HCT116 (cell line): ENCODE measurements around the gene SYF2. TPM values are rescaled to one million over a fixed set of nuclear protein-coding genes. Genes with fewer than 3 reads are reported as not detected.

Source experiments
- ATAC-seq: fragments of 200-7000 bp; cut with Tn5 transposase; 2 replicates; pipeline ENCODE4 v1.9.1; 2020; ENCODE audit warnings: mild to moderate bottlenecking, moderate library complexity
- BruUV-seq: library from RNA; stranded (reverse); fragments of 400-500 nt; replicated peaks from 2 replicates; lab custom pipeline; 2021; lab: Mats Ljungman, UMichigan
- CTCF ChIA-PET: fragments of 300-600 bp; sonication (Branson Sonifier 250); formaldehyde crosslinking; loops from one replicate; lab custom pipeline; 2021; ENCODE audit warnings: antibody characterized with exemption; lab: Charles Lee
- POLR2A ChIA-PET: fragments of 300-600, 350-600 bp; sonication (Branson Sonifier 250); formaldehyde crosslinking; loops from one replicate; lab custom pipeline; 2021; ENCODE audit warnings: antibody characterized with exemption; lab: Charles Lee
- RAD21 ChIA-PET, 2 experiments: fragments of 300-600 bp; sonication (Branson Sonifier 250); formaldehyde crosslinking; loops; one replicate each; lab custom pipeline; 2023; ENCODE audit warnings: low total read pairs in 2 of 2; ENCODE audit not compliant: uncharacterized antibody in 2 of 2, unreplicated experiment in 2 of 2, low non-redundant PET in 1 of 2; lab: Charles Lee
- DNase-seq: peaks from one replicate; pipeline ENCODE4 v3.0.0-alpha.2; 2010; ENCODE audit warnings: low read depth, low spot score
- H2AFZ ChIP-seq: fragments of 200-600 bp; shearing (Covaris generic), sonication (generic); 2 replicates; pipeline ENCODE4 v1.6.1; 2017; ENCODE audit warnings: low read depth, mixed run types, mixed read lengths, antibody characterized with exemption, low read length; ENCODE audit not compliant: poor library complexity, severe bottlenecking
- H3K27ac ChIP-seq: 2 replicates; pipeline ENCODE4 v1.5.1; 2012; ENCODE audit warnings: low read depth, low read length
- H3K27me3 ChIP-seq: fragments of 200-600 bp; sonication (generic); 2 replicates; pipeline ENCODE4 v1.6.1; 2016; ENCODE audit warnings: mixed run types, low read length, mixed read lengths; ENCODE audit not compliant: insufficient read depth
- H3K36me3 ChIP-seq, 2 experiments: fragments of 200-500 bp in 1 of 2; fragments of 200-600 bp in 1 of 2; sonication (Bioruptor generic) in 1 of 2; sonication (generic) in 1 of 2; 2 replicates each; pipeline versions ENCODE4 v1.5.1 to v1.6.1; 2014 to 2016; ENCODE audit warnings: low read length in 2 of 2, inconsistent platforms in 1 of 2, mixed read lengths in 1 of 2, mixed run types in 1 of 2; ENCODE audit not compliant: insufficient read depth in 2 of 2, control insufficient read depth in 1 of 2
- H3K4me1 ChIP-seq, 2 experiments: fragments of 200-600 bp in 1 of 2; sonication (generic) in 1 of 2; 2 replicates each; pipeline versions ENCODE4 v1.5.1 to v1.6.1; 2012 to 2017; ENCODE audit warnings: low read length in 2 of 2, inconsistent platforms in 1 of 2, mild to moderate bottlenecking in 1 of 2, mixed read lengths in 1 of 2, mixed run types in 1 of 2, moderate library complexity in 1 of 2; ENCODE audit not compliant: insufficient read depth in 2 of 2, control insufficient read depth in 1 of 2
- H3K4me2 ChIP-seq: fragments of 200-600 bp; sonication (generic); 2 replicates; pipeline ENCODE4 v1.6.1; 2017; ENCODE audit warnings: mixed run types, low read length, mixed read lengths
- H3K4me3 ChIP-seq, 2 experiments: fragments of 200-600 bp in 1 of 2; sonication (generic) in 1 of 2; replicated peaks in 1 of 2; 2 replicates each; pipeline ENCODE4 v1.5.1; 2011 to 2016; ENCODE audit warnings: low read length in 2 of 2, control low read depth in 1 of 2, low read depth in 1 of 2, mild to moderate bottlenecking in 1 of 2, mixed read lengths in 1 of 2, mixed run types in 1 of 2
- H3K79me2 ChIP-seq: fragments of 200-600 bp; sonication (generic); 2 replicates; pipeline ENCODE4 v1.6.1; 2017; ENCODE audit warnings: mild to moderate bottlenecking, mixed run types, low read length, moderate library complexity, mixed read lengths; ENCODE audit not compliant: insufficient read depth
- H3K9ac ChIP-seq: fragments of 200-600 bp; sonication (generic); 2 replicates; pipeline ENCODE4 v1.6.1; 2016; ENCODE audit warnings: low read length, mixed read lengths
- H3K9me2 ChIP-seq: fragments of 200-600 bp; sonication (generic), shearing (Covaris generic); 2 replicates; pipeline ENCODE4 v1.6.1; 2017; ENCODE audit warnings: mixed run types, mild to moderate bottlenecking, moderate library complexity; ENCODE audit not compliant: insufficient read depth
- H3K9me3 ChIP-seq, 2 experiments: fragments of 200-500 bp in 1 of 2; fragments of 200-600 bp in 1 of 2; sonication (Bioruptor generic) in 1 of 2; sonication (generic) in 1 of 2; 2 replicates each; pipeline ENCODE4 v1.6.1; 2014 to 2017; ENCODE audit warnings: low read length in 2 of 2, mixed read lengths in 2 of 2, inconsistent platforms in 1 of 2, low read depth in 1 of 2, mild to moderate bottlenecking in 1 of 2, mixed run types in 1 of 2, moderate library complexity in 1 of 2; ENCODE audit not compliant: control insufficient read depth in 1 of 2, insufficient read depth in 1 of 2
- H4K20me1 ChIP-seq: fragments of 200-600 bp; sonication (generic), shearing (Covaris generic); 2 replicates; pipeline ENCODE4 v1.6.1; 2017; ENCODE audit warnings: mixed run types, mild to moderate bottlenecking, moderate library complexity; ENCODE audit not compliant: insufficient read depth
- EGR1 ChIP-seq: IDR thresholded peaks from 2 replicates; pipeline ENCODE4 v1.6.1; 2012; ENCODE audit warnings: low read depth
- ELF1 ChIP-seq: IDR thresholded peaks from 2 replicates; pipeline ENCODE4 v1.6.1; 2012; ENCODE audit warnings: low read depth, borderline replicate concordance
- FOSL1 ChIP-seq: IDR thresholded peaks from 2 replicates; pipeline ENCODE4 v1.6.1; 2012; ENCODE audit warnings: low read depth
- JUND ChIP-seq: IDR thresholded peaks from 2 replicates; pipeline ENCODE4 v1.6.1; 2012
- MAX ChIP-seq: IDR thresholded peaks from 2 replicates; pipeline ENCODE4 v1.6.1; 2012
- POLR2A ChIP-seq: IDR thresholded peaks from 2 replicates; pipeline ENCODE4 v1.7.0; 2011; ENCODE audit warnings: borderline replicate concordance; ENCODE audit not compliant: insufficient read depth, insufficient read length; ENCODE audit errors: extremely low read depth
- RAD21 ChIP-seq: IDR thresholded peaks from 2 replicates; pipeline ENCODE4 v1.6.1; 2012; ENCODE audit warnings: low read depth, mild to moderate bottlenecking
- SP1 ChIP-seq: IDR thresholded peaks from 2 replicates; pipeline ENCODE4 v1.6.1; 2012; ENCODE audit warnings: low read depth
- YY1 ChIP-seq: IDR thresholded peaks from 2 replicates; pipeline ENCODE4 v1.6.1; 2011; ENCODE audit warnings: low read length, low read depth, moderate library complexity, mild to moderate bottlenecking; ENCODE audit not compliant: insufficient replicate concordance; ENCODE audit errors: extremely low read depth
- ZBTB33 ChIP-seq: IDR thresholded peaks from 2 replicates; pipeline ENCODE4 v1.6.1; 2011; ENCODE audit warnings: mild to moderate bottlenecking, low read length, moderate library complexity; ENCODE audit not compliant: insufficient replicate concordance; ENCODE audit errors: extremely low read depth
- intact Hi-C: fragments of 100-400 bp; cut with micrococcal nuclease; formaldehyde crosslinking; loops from 2 replicates; pipeline ENCODE4 v1.10.0; 2022
- total RNA-seq: library from RNA; stranded (reverse); gene quantifications from one replicate; pipeline ENCODE4 v1.2.1, GENCODE V29; 2021; ENCODE audit not compliant: unreplicated experiment

The SYF2 gene
- total RNA-seq, 1 experiment from 2014 or later = 40.4 TPM

GRCh38 chr1:25174363-25174729 is 58.0 kb downstream of the SYF2 start:
- ATAC-seq (no peak), DNase-seq (no peak)
- H3K9me3 ChIP-seq = 0 out of 4 replicates have a peak, but pooled peaks cover 0 to 4% of the 10 kb centered on the region in 2 experiments
- H3K79me2 ChIP-seq = no peaks in the 10 kb centered on the region
- intact Hi-C loops = no loop called here
- ChIA-PET CTCF (no interaction called here), RAD21 (no interaction called here), POLR2A (no interaction called here)
- H3K27ac ChIP-seq = no peak overlapping the region
- no peaks in the 10 kb centered on the region for H3K36me3 ChIP-seq
- H3K27me3 ChIP-seq = no peaks in the 10 kb centered on the region
- TF ChIP-seq SP1 (no peak), MAX (no peak), JUND (no peak), POLR2A (no peak), ELF1 (no peak), EGR1 (no peak), YY1 (no peak), ZBTB33 (no peak), RAD21 (no peak), FOSL1 (no peak)
- H3K4me3 ChIP-seq = no peak overlapping the region
- H3K4me1 ChIP-seq = peaks cover 0 to 2% of the 10 kb centered on the region in 2 experiments; a peak in 1 of 4 replicates
- H2AFZ ChIP-seq = no peak overlapping the region
- H3K4me2 ChIP-seq = no peak overlapping the region
- H3K9ac ChIP-seq = no peak overlapping the region
- H4K20me1 ChIP-seq = no peaks in the 10 kb centered on the region
- no TSS peak for BruUV-seq
- H3K9me2 ChIP-seq = no peaks in the 10 kb centered on the region
